Activated CD8-positive, alpha-beta memory T cell treated with anti-CD3 and anti-CD28 coated beads, Interleukin-2, amount 50 U/mL, for 48 hours (primary cell): ENCODE measurements around the gene RMND5A.
"Not testable (repeated sequence)": the region's sequence is repeated elsewhere in the genome, so short reads cannot be mapped to it uniquely, and the experiment has no call there.

Experiments
- DNase-seq: peaks from one replicate; pipeline ENCODE4 v3.0.0-alpha.2; 2020

RMND5A gene

GRCh38 chr2:86719263-86719636 is 841 bp upstream of the RMND5A start:
- not testable (repeated sequence) for DNase-seq

- peak; percentile 80 for DNase-seq
Measured at GRCh38 chr2:86720540-86721320, 639 bp downstream of the RMND5A start.

GRCh38 chr2:86725706-86726105 is 5.6 kb downstream of the RMND5A start:
- not testable (repeated sequence) for DNase-seq

- DNase-seq: not testable (repeated sequence)
Measured at GRCh38 chr2:86732040-86732525, 12.0 kb downstream of the RMND5A start.

GRCh38 chr2:86732837-86733236 is 12.7 kb downstream of the RMND5A start:
- not testable (repeated sequence) for DNase-seq

GRCh38 chr2:86733528-86733927 is 13.4 kb downstream of the RMND5A start:
- not testable (repeated sequence) for DNase-seq

- DNase-seq: not testable (repeated sequence)
Measured at GRCh38 chr2:86734896-86735295, 14.8 kb downstream of the RMND5A start.

GRCh38 chr2:86739485-86739884 is 19.4 kb downstream of the RMND5A start:
- DNase-seq: not testable (repeated sequence)

GRCh38 chr2:86739889-86740288 is 19.8 kb downstream of the RMND5A start:
- DNase-seq: not testable (repeated sequence)

- not testable (repeated sequence) for DNase-seq
Measured at GRCh38 chr2:86741889-86742498, 21.9 kb downstream of the RMND5A start.

- DNase-seq: no peak
Measured at GRCh38 chr2:86744152-86744551, 24.1 kb downstream of the RMND5A start.

- DNase-seq: no peak
Measured at GRCh38 chr2:86746939-86747338, 26.8 kb downstream of the RMND5A start.

- no peak for DNase-seq
Measured at GRCh38 chr2:86747711-86748639, 27.9 kb downstream of the RMND5A start.

GRCh38 chr2:86750240-86750839 is 30.2 kb downstream of the RMND5A start:
- no peak for DNase-seq

GRCh38 chr2:86751778-86752177 is 31.7 kb downstream of the RMND5A start:
- DNase-seq: no peak

- DNase-seq: no peak
Measured at GRCh38 chr2:86752934-86753333, 32.8 kb downstream of the RMND5A start.

- no peak for DNase-seq
Measured at GRCh38 chr2:86753606-86754005, 33.5 kb downstream of the RMND5A start.

- DNase-seq: no peak
Measured at GRCh38 chr2:86758405-86758804, 38.3 kb downstream of the RMND5A start.

GRCh38 chr2:86760371-86760770 is 40.3 kb downstream of the RMND5A start:
- no peak for DNase-seq

GRCh38 chr2:86764661-86765309 is 44.7 kb downstream of the RMND5A start:
- DNase-seq: no peak

- DNase-seq: no peak
Measured at GRCh38 chr2:86765310-86765695, 45.2 kb downstream of the RMND5A start.
